NCI-H524 (cell line): ENCODE measurements around the gene DENND4C.
"Not testable (repeated sequence)": the region's sequence is repeated elsewhere in the genome, so short reads cannot be mapped to it uniquely, and the experiment has no call there.

Experiments
- DNase-seq, 2 experiments: peaks; one replicate each; lab custom pipeline; 2025; lab: John Stamatoyannopoulos, UW

The DENND4C gene

GRCh38 chr9:19372567-19372966, 142.1 kb downstream of the DENND4C start:
- no peak for DNase-seq

GRCh38 chr9:19373527-19373926, 143.0 kb downstream of the DENND4C start:
- DNase-seq = no peak

- no peak for DNase-seq
Observed at GRCh38 chr9:19375538-19375937, 145.0 kb downstream of the DENND4C start.

GRCh38 chr9:19376931-19377330, 146.4 kb downstream of the DENND4C start:
- no peak for DNase-seq

GRCh38 chr9:19378164-19378563, 147.7 kb downstream of the DENND4C start:
- DNase-seq = no peak

GRCh38 chr9:19378647-19379046, 148.2 kb downstream of the DENND4C start:
- no peak for DNase-seq

- peak in 1 of 2 experiments; percentile 13 for DNase-seq
Observed at GRCh38 chr9:19379283-19379682, 148.8 kb downstream of the DENND4C start.

GRCh38 chr9:19379697-19380046, 149.2 kb downstream of the DENND4C start:
- peak; percentile 22 to 32 for DNase-seq

- DNase-seq = no peak
Observed at GRCh38 chr9:19380826-19381075, 150.3 kb downstream of the DENND4C start.

- no peak for DNase-seq
Observed at GRCh38 chr9:19381656-19382055, 151.2 kb downstream of the DENND4C start.

GRCh38 chr9:19385212-19385611, 154.7 kb downstream of the DENND4C start:
- not testable (repeated sequence) for DNase-seq

GRCh38 chr9:19385786-19386501, 155.5 kb downstream of the DENND4C start:
- DNase-seq = peak; percentile 59 to 85

GRCh38 chr9:19386502-19387044, 156.1 kb downstream of the DENND4C start:
- no peak for DNase-seq

GRCh38 chr9:19387317-19387716, 156.8 kb downstream of the DENND4C start:
- DNase-seq = no peak

GRCh38 chr9:19389539-19389938, 159.0 kb downstream of the DENND4C start:
- not testable (repeated sequence) for DNase-seq

- DNase-seq = no peak
Observed at GRCh38 chr9:19397845-19398244, 167.4 kb downstream of the DENND4C start.

GRCh38 chr9:19403231-19403630, 172.7 kb downstream of the DENND4C start:
- DNase-seq = not testable (repeated sequence)

- DNase-seq = no peak
Observed at GRCh38 chr9:19404283-19405075, 174.0 kb downstream of the DENND4C start.

GRCh38 chr9:19405771-19406170, 175.3 kb downstream of the DENND4C start:
- DNase-seq = peak; percentile 16 to 72

- no peak for DNase-seq
Observed at GRCh38 chr9:19408316-19408692, 177.8 kb downstream of the DENND4C start.

GRCh38 chr9:19408693-19409400, 178.4 kb downstream of the DENND4C start, which contains the start of gene ACER2:
ACER2 (plus strand) TSS chr9:19409009; CDS start chr9:19409085, 76 bp downstream.
- peak; percentile 82 to 93 for DNase-seq

GRCh38 chr9:19409401-19410194, 179.1 kb downstream of the DENND4C start:
- DNase-seq = no peak
